B cell (primary cell): Measurements from ENCODE around the gene CYP26B1.

ENCODE experiments used
- EZH2 ChIP-seq: IDR thresholded peaks from 2 replicates; pipeline ENCODE4 v1.6.1; 2012; ENCODE audit warnings: borderline replicate concordance, low read depth, mild to moderate bottlenecking, moderate library complexity, low read length; ENCODE audit not compliant: insufficient read depth, poor library complexity, severe bottlenecking
- TF ChIP-seq, protein P1 (sequence below): fragments of 200-600 bp; IDR thresholded peaks from one replicate; pipeline ENCODE4 v1.8.0; 2022; ENCODE audit warnings: antibody characterized with exemption, mild to moderate bottlenecking

DNA sequence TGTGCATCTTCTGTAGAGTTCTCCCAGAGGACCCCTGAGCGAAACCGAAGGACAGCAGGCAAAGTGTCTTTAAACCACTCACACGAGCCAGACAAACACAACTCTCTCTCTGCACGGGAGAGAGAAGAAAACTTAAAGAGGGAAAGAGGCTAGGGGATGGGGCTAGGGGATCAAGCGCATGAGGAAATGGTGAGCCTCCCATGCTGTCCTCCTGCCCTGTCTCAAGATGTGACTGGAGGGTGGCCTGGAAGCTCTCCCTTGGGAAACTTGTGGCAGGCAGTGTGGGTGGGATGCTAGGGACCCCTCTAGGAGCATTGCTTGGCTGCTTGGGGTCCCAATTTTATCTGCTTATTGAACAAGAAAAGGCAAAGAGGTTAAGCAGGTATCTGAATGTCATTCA, 44.5 kb downstream of the CYP26B1 start:
- TF ChIP-seq, protein P1, sequence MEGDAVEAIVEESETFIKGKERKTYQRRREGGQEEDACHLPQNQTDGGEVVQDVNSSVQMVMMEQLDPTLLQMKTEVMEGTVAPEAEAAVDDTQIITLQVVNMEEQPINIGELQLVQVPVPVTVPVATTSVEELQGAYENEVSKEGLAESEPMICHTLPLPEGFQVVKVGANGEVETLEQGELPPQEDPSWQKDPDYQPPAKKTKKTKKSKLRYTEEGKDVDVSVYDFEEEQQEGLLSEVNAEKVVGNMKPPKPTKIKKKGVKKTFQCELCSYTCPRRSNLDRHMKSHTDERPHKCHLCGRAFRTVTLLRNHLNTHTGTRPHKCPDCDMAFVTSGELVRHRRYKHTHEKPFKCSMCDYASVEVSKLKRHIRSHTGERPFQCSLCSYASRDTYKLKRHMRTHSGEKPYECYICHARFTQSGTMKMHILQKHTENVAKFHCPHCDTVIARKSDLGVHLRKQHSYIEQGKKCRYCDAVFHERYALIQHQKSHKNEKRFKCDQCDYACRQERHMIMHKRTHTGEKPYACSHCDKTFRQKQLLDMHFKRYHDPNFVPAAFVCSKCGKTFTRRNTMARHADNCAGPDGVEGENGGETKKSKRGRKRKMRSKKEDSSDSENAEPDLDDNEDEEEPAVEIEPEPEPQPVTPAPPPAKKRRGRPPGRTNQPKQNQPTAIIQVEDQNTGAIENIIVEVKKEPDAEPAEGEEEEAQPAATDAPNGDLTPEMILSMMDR = no peak
- no peak for TF ChIP-seq EZH2
